Stimulated activated naive CD8-positive, alpha-beta T cell treated with anti-CD3 and anti-CD28 coated beads, Interleukin-15, Interleukin-2, amounts not matched to agents 100 ng/mL and 50 ng/mL, for 24 hours (primary cell): Measurements from ENCODE around the gene PHLDB2.

ENCODE experiments used
- H3K27ac Mint-ChIP-seq: one replicate; pipeline ENCODE4 v1.8.0; 2021; ENCODE audit warnings: mild to moderate bottlenecking, mixed read lengths
- H3K27me3 Mint-ChIP-seq: one replicate; pipeline ENCODE4 v1.8.0; 2021; ENCODE audit warnings: mixed read lengths
- H3K36me3 Mint-ChIP-seq: one replicate; pipeline ENCODE4 v1.8.0; 2021; ENCODE audit warnings: low read depth, mixed read lengths
- H3K4me1 Mint-ChIP-seq: one replicate; pipeline ENCODE4 v1.8.0; 2021; ENCODE audit warnings: low read depth, mixed read lengths
- H3K4me3 Mint-ChIP-seq: one replicate; pipeline ENCODE4 v1.8.0; 2021; ENCODE audit warnings: mild to moderate bottlenecking, mixed read lengths
- H3K9me3 Mint-ChIP-seq: one replicate; pipeline ENCODE4 v1.8.0; 2021; ENCODE audit warnings: mixed read lengths

Gene PHLDB2

GRCh38 chr3:111913163-111913763 is 54.2 kb downstream of the PHLDB2 start:
- Mint-ChIP-seq H3K9me3 (no peaks in the 10 kb centered on the region), H3K36me3 (no peaks in the 10 kb centered on the region), H3K4me3 (no peak overlapping the region), H3K27ac (no peak overlapping the region), H3K27me3 (no peaks in the 10 kb centered on the region), H3K4me1 (no peaks in the 10 kb centered on the region)

GRCh38 chr3:111915905-111916304 is 56.8 kb downstream of the PHLDB2 start:
- H3K4me3 Mint-ChIP-seq, result no peak overlapping the region
- H3K9me3 Mint-ChIP-seq, result no peaks in the 10 kb centered on the region
- no peak overlapping the region for H3K27ac Mint-ChIP-seq
- H3K36me3 Mint-ChIP-seq, result no peaks in the 10 kb centered on the region
- H3K4me1 Mint-ChIP-seq, result no peaks in the 10 kb centered on the region
- H3K27me3 Mint-ChIP-seq, result no peaks in the 10 kb centered on the region

- H3K4me3 Mint-ChIP-seq, result no peak overlapping the region
- no peaks in the 10 kb centered on the region for H3K27me3 Mint-ChIP-seq
- no peaks in the 10 kb centered on the region for H3K9me3 Mint-ChIP-seq
- no peaks in the 10 kb centered on the region for H3K4me1 Mint-ChIP-seq
- H3K36me3 Mint-ChIP-seq, result peaks cover 1% of the 10 kb centered on the region
- H3K27ac Mint-ChIP-seq, result no peak overlapping the region
Measured at GRCh38 chr3:111917300-111917699, 58.2 kb downstream of the PHLDB2 start.

- Mint-ChIP-seq H3K27me3 (no peaks in the 10 kb centered on the region), H3K36me3 (peaks cover 12% of the 10 kb centered on the region), H3K27ac (no peak overlapping the region), H3K9me3 (no peaks in the 10 kb centered on the region), H3K4me1 (no peaks in the 10 kb centered on the region), H3K4me3 (no peak overlapping the region)
Measured at GRCh38 chr3:111919370-111920065, 60.5 kb downstream of the PHLDB2 start.

GRCh38 chr3:111921181-111921580 is 62.1 kb downstream of the PHLDB2 start:
- no peak overlapping the region for H3K27ac Mint-ChIP-seq

GRCh38 chr3:111923095-111923771 is 64.2 kb downstream of the PHLDB2 start:
- H3K4me3 Mint-ChIP-seq, result no peak overlapping the region

More at GRCh38 chr3:111921181-111921580, 62.1 kb downstream of the PHLDB2 start:
- no peak overlapping the region for H3K4me3 Mint-ChIP-seq
- H3K9me3 Mint-ChIP-seq, result no peaks in the 10 kb centered on the region
- H3K27me3 Mint-ChIP-seq, result no peaks in the 10 kb centered on the region
- peaks cover 12% of the 10 kb centered on the region for H3K36me3 Mint-ChIP-seq
- no peaks in the 10 kb centered on the region for H3K4me1 Mint-ChIP-seq

GRCh38 chr3:111923806-111924205 is 64.7 kb downstream of the PHLDB2 start:
- Mint-ChIP-seq H3K4me3 (no peak overlapping the region), H3K36me3 (peaks cover 12% of the 10 kb centered on the region), H3K4me1 (no peaks in the 10 kb centered on the region)

More at GRCh38 chr3:111923095-111923771, 64.2 kb downstream of the PHLDB2 start:
- Mint-ChIP-seq H3K27me3 (no peaks in the 10 kb centered on the region), H3K4me1 (no peaks in the 10 kb centered on the region), H3K9me3 (no peaks in the 10 kb centered on the region), H3K27ac (peak overlapping the region; percentile 46), H3K36me3 (peaks cover 12% of the 10 kb centered on the region)

GRCh38 chr3:111924283-111924682 is 65.2 kb downstream of the PHLDB2 start:
- Mint-ChIP-seq H3K36me3 (peaks cover 12% of the 10 kb centered on the region), H3K9me3 (no peaks in the 10 kb centered on the region), H3K27ac (no peak overlapping the region), H3K27me3 (no peaks in the 10 kb centered on the region), H3K4me3 (no peak overlapping the region), H3K4me1 (no peaks in the 10 kb centered on the region)

More at GRCh38 chr3:111923806-111924205, 64.7 kb downstream of the PHLDB2 start:
- no peaks in the 10 kb centered on the region for H3K27me3 Mint-ChIP-seq
- H3K27ac Mint-ChIP-seq, result no peak overlapping the region
- no peaks in the 10 kb centered on the region for H3K9me3 Mint-ChIP-seq

GRCh38 chr3:111926266-111926676 is 67.2 kb downstream of the PHLDB2 start:
- Mint-ChIP-seq H3K27me3 (no peaks in the 10 kb centered on the region), H3K4me3 (no peak overlapping the region), H3K4me1 (no peaks in the 10 kb centered on the region), H3K36me3 (peaks cover 12% of the 10 kb centered on the region), H3K27ac (no peak overlapping the region), H3K9me3 (no peaks in the 10 kb centered on the region)

GRCh38 chr3:111928613-111929012 is 69.5 kb downstream of the PHLDB2 start:
- Mint-ChIP-seq H3K27ac (no peak overlapping the region), H3K9me3 (no peaks in the 10 kb centered on the region), H3K27me3 (no peaks in the 10 kb centered on the region), H3K4me1 (no peaks in the 10 kb centered on the region), H3K4me3 (no peak overlapping the region), H3K36me3 (no peaks in the 10 kb centered on the region)

GRCh38 chr3:111929484-111929883 is 70.4 kb downstream of the PHLDB2 start:
- Mint-ChIP-seq H3K27me3 (no peaks in the 10 kb centered on the region), H3K4me3 (no peak overlapping the region), H3K27ac (no peak overlapping the region), H3K36me3 (no peaks in the 10 kb centered on the region), H3K9me3 (no peaks in the 10 kb centered on the region), H3K4me1 (no peaks in the 10 kb centered on the region)

- H3K4me3 Mint-ChIP-seq, result no peak overlapping the region
- H3K27ac Mint-ChIP-seq, result no peak overlapping the region
- no peaks in the 10 kb centered on the region for H3K9me3 Mint-ChIP-seq
- no peaks in the 10 kb centered on the region for H3K4me1 Mint-ChIP-seq
- H3K27me3 Mint-ChIP-seq, result no peaks in the 10 kb centered on the region
- H3K36me3 Mint-ChIP-seq, result no peaks in the 10 kb centered on the region
Measured at GRCh38 chr3:111932946-111933345, 73.9 kb downstream of the PHLDB2 start.

GRCh38 chr3:111936191-111936841 is 77.3 kb downstream of the PHLDB2 start:
- no peaks in the 10 kb centered on the region for H3K27me3 Mint-ChIP-seq
- H3K4me1 Mint-ChIP-seq, result no peaks in the 10 kb centered on the region
- H3K9me3 Mint-ChIP-seq, result no peaks in the 10 kb centered on the region
- H3K36me3 Mint-ChIP-seq, result peaks cover 6% of the 10 kb centered on the region
- H3K4me3 Mint-ChIP-seq, result no peak overlapping the region
- H3K27ac Mint-ChIP-seq, result no peak overlapping the region

- H3K4me1 Mint-ChIP-seq, result no peaks in the 10 kb centered on the region
- H3K36me3 Mint-ChIP-seq, result peaks cover 6% of the 10 kb centered on the region
- H3K4me3 Mint-ChIP-seq, result no peak overlapping the region
- H3K27me3 Mint-ChIP-seq, result no peaks in the 10 kb centered on the region
- no peaks in the 10 kb centered on the region for H3K9me3 Mint-ChIP-seq
- H3K27ac Mint-ChIP-seq, result no peak overlapping the region
Measured at GRCh38 chr3:111936967-111937366, 77.9 kb downstream of the PHLDB2 start.

GRCh38 chr3:111937871-111938270 is 78.8 kb downstream of the PHLDB2 start:
- peaks cover 6% of the 10 kb centered on the region for H3K36me3 Mint-ChIP-seq
- H3K9me3 Mint-ChIP-seq, result no peaks in the 10 kb centered on the region
- no peaks in the 10 kb centered on the region for H3K4me1 Mint-ChIP-seq
- H3K4me3 Mint-ChIP-seq, result no peak overlapping the region
- H3K27me3 Mint-ChIP-seq, result no peaks in the 10 kb centered on the region
- no peak overlapping the region for H3K27ac Mint-ChIP-seq
